OCI-LY1 (cell line): ENCODE measurements around the gene BRF1.

Experiments
- H2AFZ ChIP-seq: fragments of 200-600 bp; sonication (generic), shearing (Covaris generic); 2 replicates; pipeline ENCODE4 v1.6.0; 2014; ENCODE audit warnings: antibody characterized with exemption, mild to moderate bottlenecking, low read length
- H3F3A ChIP-seq: fragments of 200-600 bp; sonication (generic), shearing (Covaris generic); 2 replicates; pipeline ENCODE4 v1.6.0; 2014; ENCODE audit warnings: mild to moderate bottlenecking, antibody characterized with exemption, low read length, moderate library complexity; ENCODE audit not compliant: insufficient read depth
- H3K27ac ChIP-seq: fragments of 200-600 bp; sonication (generic); 2 replicates; pipeline ENCODE4 v1.5.1; 2014; ENCODE audit warnings: low read length, mixed run types, mild to moderate bottlenecking, low read depth; ENCODE audit not compliant: poor library complexity, severe bottlenecking
- H3K27me3 ChIP-seq: fragments of 200-600 bp; sonication (generic); 2 replicates; pipeline ENCODE4 v1.6.0; 2014; ENCODE audit warnings: antibody characterized with exemption, mild to moderate bottlenecking, low read length, moderate library complexity; ENCODE audit not compliant: insufficient read depth
- H3K36me3 ChIP-seq: fragments of 200-600 bp; sonication (generic); 2 replicates; pipeline ENCODE4 v1.6.1; 2014; ENCODE audit warnings: mild to moderate bottlenecking, antibody characterized with exemption, low read length, moderate library complexity, mixed read lengths; ENCODE audit not compliant: insufficient read depth
- H3K4me1 ChIP-seq: fragments of 200-600 bp; sonication (generic); 2 replicates; pipeline ENCODE4 v1.5.1; 2014; ENCODE audit warnings: mild to moderate bottlenecking, low read length, moderate library complexity; ENCODE audit not compliant: insufficient read depth, severe bottlenecking
- H3K4me2 ChIP-seq: fragments of 200-600 bp; sonication (generic), shearing (Covaris generic); 2 replicates; pipeline ENCODE4 v1.6.1; 2014; ENCODE audit warnings: low read length
- H3K4me3 ChIP-seq: fragments of 200-600 bp; sonication (generic); 2 replicates; pipeline ENCODE4 v1.5.1; 2014; ENCODE audit warnings: low read length, low read depth, mild to moderate bottlenecking, mixed read lengths; ENCODE audit not compliant: poor library complexity, severe bottlenecking
- H3K79me2 ChIP-seq: fragments of 200-600 bp; shearing (Covaris generic); 2 replicates; pipeline ENCODE4 v1.6.1; 2016; ENCODE audit warnings: mixed run types, low read length, mixed read lengths; ENCODE audit not compliant: insufficient read depth
- H3K9ac ChIP-seq: fragments of 200-600 bp; sonication (generic), shearing (Covaris generic); 2 replicates; pipeline ENCODE4 v1.6.1; 2014; ENCODE audit warnings: mild to moderate bottlenecking, low read length, mixed read lengths
- H3K9me2 ChIP-seq: fragments of 200-600 bp; sonication (generic), shearing (Covaris generic); 2 replicates; pipeline ENCODE4 v1.6.1; 2014; ENCODE audit warnings: low read depth, mild to moderate bottlenecking, low read length, mixed read lengths
- H3K9me3 ChIP-seq: fragments of 200-600 bp; shearing (Covaris generic); 2 replicates; pipeline ENCODE4 v1.6.1; 2014; ENCODE audit warnings: low read length, mixed read lengths
- H4K20me1 ChIP-seq: fragments of 200-600 bp; sonication (generic), shearing (Covaris generic); 2 replicates; pipeline ENCODE4 v1.6.0; 2016; ENCODE audit warnings: mild to moderate bottlenecking, low read length; ENCODE audit not compliant: insufficient read depth
- EZH2 ChIP-seq: fragments of 200-600 bp; sonication (generic), shearing (Covaris generic); IDR thresholded peaks from 2 replicates; pipeline ENCODE4 v1.8.0; 2017; ENCODE audit warnings: borderline replicate concordance, mixed run types, mild to moderate bottlenecking, antibody characterized with exemption, low read length, moderate library complexity, mixed read lengths
- TF ChIP-seq, protein P1 (sequence below): fragments of 200-600 bp; sonication (generic), shearing (Covaris generic); IDR thresholded peaks from 2 replicates; pipeline ENCODE4 v1.5.1; 2017; ENCODE audit warnings: mild to moderate bottlenecking, antibody characterized with exemption, low read length, moderate library complexity, mixed read lengths

Gene BRF1

DNA sequence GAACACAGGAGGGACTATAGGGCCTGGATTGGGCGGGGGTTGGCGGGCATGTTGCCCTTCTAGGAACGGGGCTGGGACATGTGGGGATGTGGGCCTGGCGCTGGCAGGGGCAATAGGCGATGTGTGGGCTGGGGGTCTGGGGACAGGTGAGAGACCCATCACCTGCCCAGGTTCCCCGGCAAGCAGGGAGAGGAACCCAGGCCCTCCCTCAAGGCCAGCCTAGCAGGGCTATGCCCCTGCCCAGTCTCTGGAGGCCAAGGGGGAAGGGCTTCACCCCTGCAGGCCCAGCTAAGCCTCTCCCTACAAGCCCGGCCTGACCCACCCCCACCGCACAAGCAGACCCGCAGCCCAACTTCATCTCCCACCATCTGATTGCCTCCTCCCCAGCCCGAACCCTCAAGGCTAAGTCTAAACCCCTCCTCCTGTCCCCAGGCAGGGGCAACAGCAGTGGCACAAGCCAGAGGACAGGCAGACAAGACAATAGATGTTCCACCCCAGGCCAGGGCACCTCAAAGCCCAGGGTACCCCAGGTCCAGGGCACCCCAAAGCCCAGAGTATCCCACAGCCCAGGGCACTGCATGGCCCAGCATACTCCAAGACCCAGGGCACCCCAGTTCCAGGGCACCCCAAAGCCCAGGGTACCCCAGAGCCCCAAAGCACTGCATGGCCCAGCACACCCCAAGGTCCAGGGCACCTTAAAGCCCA is 138.7 kb downstream of the BRF1 start:
- Histone ChIP-seq H3K27me3 (0 out of 2 replicates have a peak, but pooled peaks cover 5% of the 10 kb centered on the region), H3K36me3 (no peaks in the 10 kb centered on the region), H3K4me3 (no peak overlapping the region), H4K20me1 (no peaks in the 10 kb centered on the region), H3K4me2 (no peak overlapping the region), H3K79me2 (no peaks in the 10 kb centered on the region), H3K9me2 (no peaks in the 10 kb centered on the region), H3F3A (no peaks in the 10 kb centered on the region), H3K27ac (no peak overlapping the region), H3K4me1 (no peaks in the 10 kb centered on the region), H2AFZ (no peak overlapping the region), H3K9me3 (no peaks in the 10 kb centered on the region), H3K9ac (no peak overlapping the region)
- TF ChIP-seq EZH2, result no peak
- TF ChIP-seq, protein P1, sequence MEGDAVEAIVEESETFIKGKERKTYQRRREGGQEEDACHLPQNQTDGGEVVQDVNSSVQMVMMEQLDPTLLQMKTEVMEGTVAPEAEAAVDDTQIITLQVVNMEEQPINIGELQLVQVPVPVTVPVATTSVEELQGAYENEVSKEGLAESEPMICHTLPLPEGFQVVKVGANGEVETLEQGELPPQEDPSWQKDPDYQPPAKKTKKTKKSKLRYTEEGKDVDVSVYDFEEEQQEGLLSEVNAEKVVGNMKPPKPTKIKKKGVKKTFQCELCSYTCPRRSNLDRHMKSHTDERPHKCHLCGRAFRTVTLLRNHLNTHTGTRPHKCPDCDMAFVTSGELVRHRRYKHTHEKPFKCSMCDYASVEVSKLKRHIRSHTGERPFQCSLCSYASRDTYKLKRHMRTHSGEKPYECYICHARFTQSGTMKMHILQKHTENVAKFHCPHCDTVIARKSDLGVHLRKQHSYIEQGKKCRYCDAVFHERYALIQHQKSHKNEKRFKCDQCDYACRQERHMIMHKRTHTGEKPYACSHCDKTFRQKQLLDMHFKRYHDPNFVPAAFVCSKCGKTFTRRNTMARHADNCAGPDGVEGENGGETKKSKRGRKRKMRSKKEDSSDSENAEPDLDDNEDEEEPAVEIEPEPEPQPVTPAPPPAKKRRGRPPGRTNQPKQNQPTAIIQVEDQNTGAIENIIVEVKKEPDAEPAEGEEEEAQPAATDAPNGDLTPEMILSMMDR, result no peak

DNA sequence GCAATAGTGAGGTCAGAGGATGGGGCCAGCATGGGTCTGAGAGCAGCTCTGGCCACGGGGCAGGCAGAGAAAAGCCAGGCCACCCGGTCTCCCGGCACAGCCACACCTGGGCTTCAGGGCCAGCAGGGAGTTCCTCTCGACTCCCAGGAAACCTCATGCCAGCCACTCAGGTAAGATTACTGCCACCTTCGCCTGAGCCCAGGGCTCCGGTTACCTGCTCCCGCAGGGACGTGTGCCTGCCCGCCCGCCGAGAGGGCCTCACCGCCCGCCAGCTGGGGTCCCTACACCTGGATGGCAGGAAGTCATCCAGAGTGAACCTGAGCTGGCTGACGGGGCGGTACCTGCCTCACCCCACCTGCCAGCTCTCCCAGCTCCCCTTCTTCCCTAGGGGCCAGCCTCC is 139.5 kb downstream of the BRF1 start:
- Histone ChIP-seq H3K9ac (no peak overlapping the region), H3K9me3 (no peaks in the 10 kb centered on the region), H3K9me2 (no peaks in the 10 kb centered on the region), H3F3A (no peaks in the 10 kb centered on the region), H3K27me3 (0 out of 2 replicates have a peak, but pooled peaks cover 5% of the 10 kb centered on the region), H3K79me2 (no peaks in the 10 kb centered on the region), H3K36me3 (no peaks in the 10 kb centered on the region), H2AFZ (no peak overlapping the region), H3K4me1 (no peaks in the 10 kb centered on the region), H3K4me2 (no peak overlapping the region), H4K20me1 (no peaks in the 10 kb centered on the region), H3K27ac (no peak overlapping the region), H3K4me3 (no peak overlapping the region)
- TF ChIP-seq, protein P1, result no peak
- TF ChIP-seq EZH2, result no peak

DNA sequence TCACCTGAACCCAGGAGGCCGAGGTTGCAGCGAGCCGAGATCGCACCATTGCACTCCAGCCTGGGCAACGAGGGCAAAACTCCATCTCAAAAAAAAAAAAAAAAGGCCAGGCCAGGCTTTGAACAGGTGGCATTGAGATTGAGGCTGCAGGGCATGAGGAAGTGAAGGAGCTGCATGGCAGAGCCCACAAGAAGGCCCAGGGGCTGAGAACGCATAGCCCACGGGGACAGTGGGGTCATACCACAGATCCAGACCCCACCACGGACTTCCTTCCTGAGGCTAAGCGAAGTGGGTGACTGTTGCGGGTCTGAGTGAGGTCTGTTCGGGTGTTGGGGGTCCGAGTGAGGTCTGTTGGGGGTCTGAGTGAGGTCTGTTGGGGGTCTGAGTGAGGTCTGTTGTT is 140.0 kb downstream of the BRF1 start:
- no peak overlapping the region for H3K27ac ChIP-seq
- no peaks in the 10 kb centered on the region for H3K4me1 ChIP-seq
- no peaks in the 10 kb centered on the region for H3F3A ChIP-seq
- H3K4me3 ChIP-seq, result no peak overlapping the region
- no peak overlapping the region for H3K4me2 ChIP-seq
- H3K27me3 ChIP-seq, result 0 out of 2 replicates have a peak, but pooled peaks cover 4% of the 10 kb centered on the region
- TF ChIP-seq, protein P1, result no peak
- TF ChIP-seq EZH2, result no peak
- H3K9me3 ChIP-seq, result no peaks in the 10 kb centered on the region
- no peaks in the 10 kb centered on the region for H3K36me3 ChIP-seq
- H3K9me2 ChIP-seq, result no peaks in the 10 kb centered on the region
- no peak overlapping the region for H3K9ac ChIP-seq
- H4K20me1 ChIP-seq, result no peaks in the 10 kb centered on the region
- no peak overlapping the region for H2AFZ ChIP-seq
- no peaks in the 10 kb centered on the region for H3K79me2 ChIP-seq
